Islet precursor cell (in vitro differentiated cells): ENCODE measurements around the gene NDUFAF2.
"Not testable (repeated sequence)": the region's sequence is repeated elsewhere in the genome, so short reads cannot be mapped to it uniquely, and the experiment has no call there.

Source experiments
- DNase-seq: peaks from one replicate; pipeline ENCODE4 v3.0.0-alpha.2; 2018

The NDUFAF2 gene

DNA sequence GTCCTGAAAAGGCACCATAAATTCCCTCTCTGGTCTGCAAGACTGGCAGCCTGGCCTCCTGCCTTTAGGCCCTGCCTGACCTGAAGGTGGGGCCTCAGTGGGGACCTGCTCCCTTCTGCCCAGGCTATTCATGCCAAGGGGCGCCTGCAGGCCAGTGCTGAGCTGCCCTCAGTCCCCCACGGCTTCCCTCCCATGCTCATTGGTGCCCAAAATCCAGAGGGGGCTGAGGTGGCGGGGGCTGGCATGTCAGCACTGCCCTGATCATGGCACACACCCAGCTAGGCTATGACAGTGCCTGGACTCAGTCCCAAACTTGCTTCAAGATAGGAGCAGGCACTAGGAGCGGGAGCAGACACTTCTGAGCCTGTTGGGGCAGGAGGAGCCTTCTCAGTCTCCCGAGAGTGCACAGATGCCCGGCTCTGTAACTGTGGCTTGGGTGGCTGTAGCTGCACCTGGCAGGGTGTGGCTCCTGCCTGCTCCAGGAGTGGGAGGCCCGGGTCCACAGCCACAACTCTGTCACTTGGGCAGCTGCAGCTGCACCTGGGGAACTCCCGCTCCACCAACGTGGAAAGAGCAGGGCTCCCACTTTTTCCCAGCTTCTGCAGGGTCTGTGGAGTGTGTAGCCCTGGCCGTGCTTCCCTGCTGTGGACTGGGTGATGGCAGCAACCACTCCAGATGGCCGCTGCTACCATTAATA, 49.0 kb downstream of the NDUFAF2 start:
- DNase-seq, result no peak

DNA sequence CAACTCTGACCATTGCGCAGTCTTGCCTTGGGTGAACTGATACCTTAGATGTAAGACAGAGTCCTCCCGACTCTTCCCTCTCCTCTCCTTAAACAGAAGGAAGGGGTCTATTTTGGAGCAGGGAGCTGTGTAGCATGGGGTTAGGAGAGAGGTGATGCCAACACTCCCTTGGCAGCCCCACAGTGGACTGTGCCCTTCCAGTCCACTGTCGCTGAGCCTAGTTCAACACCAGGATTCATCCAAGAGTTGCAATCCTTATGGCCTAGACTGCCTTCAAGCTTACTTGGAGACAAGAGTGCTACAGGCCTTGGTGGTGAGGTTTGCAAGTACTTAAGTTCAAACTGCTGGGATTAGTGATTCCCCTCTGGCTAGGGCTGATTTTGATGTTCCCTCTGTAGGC, 51.4 kb downstream of the NDUFAF2 start:
- DNase-seq, result no peak

DNA sequence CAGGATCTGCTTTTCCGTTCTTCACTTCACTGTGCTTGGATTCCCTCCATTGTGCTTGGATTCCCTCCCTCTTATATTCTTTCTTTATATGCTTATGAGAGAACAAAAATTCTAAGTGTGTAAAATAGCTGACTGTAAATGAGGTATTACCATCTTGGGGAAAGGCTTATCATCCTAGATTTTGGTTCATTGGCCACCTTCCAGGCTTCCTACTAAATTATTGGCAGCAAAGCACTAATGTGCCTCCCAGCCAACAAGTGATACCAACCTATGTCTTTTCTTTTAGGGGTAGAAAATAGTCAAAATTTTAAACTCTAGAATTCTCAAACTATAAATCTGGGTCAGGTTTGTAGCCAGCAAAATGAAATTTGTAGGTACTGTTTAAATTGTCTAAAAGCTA, 52.7 kb downstream of the NDUFAF2 start:
- DNase-seq, result no peak

DNA sequence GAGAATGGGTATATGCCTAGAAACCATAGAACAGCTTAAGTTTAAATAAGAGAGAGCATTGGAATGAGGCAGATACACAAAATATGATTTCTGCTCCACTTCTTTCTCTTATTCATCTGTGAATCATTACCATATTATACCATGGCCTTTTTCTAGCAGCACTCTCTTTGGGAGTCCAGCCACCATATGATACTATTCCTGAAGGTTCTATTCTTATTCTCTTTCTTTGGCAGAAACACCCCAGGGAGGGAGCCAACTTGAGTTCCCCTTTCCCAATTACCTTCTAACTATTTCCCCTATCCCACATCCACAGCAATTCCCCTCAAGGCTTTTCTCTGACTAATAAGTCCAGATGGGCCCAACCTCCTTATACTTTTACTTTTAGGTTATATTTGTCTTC, 55.9 kb downstream of the NDUFAF2 start:
- no peak for DNase-seq

DNA sequence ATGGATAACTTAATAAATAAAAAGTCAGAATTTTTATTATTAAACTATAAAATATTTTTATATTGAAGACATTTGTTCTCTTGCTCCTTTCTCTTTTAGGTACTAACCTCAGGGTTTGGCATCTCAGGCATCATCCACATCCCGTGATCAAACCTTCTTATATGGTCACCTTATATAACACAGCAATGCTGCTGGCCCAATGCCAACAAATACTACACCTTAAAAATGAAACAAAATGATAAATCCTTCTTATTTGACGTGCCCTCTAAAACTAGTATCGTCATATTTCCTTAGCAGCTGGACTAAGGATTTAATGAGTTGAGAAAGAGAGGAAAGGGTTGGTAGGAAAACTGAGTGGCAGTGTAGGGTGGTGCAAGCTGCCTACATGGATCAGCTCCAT, 56.6 kb downstream of the NDUFAF2 start:
- DNase-seq, result no peak

DNA sequence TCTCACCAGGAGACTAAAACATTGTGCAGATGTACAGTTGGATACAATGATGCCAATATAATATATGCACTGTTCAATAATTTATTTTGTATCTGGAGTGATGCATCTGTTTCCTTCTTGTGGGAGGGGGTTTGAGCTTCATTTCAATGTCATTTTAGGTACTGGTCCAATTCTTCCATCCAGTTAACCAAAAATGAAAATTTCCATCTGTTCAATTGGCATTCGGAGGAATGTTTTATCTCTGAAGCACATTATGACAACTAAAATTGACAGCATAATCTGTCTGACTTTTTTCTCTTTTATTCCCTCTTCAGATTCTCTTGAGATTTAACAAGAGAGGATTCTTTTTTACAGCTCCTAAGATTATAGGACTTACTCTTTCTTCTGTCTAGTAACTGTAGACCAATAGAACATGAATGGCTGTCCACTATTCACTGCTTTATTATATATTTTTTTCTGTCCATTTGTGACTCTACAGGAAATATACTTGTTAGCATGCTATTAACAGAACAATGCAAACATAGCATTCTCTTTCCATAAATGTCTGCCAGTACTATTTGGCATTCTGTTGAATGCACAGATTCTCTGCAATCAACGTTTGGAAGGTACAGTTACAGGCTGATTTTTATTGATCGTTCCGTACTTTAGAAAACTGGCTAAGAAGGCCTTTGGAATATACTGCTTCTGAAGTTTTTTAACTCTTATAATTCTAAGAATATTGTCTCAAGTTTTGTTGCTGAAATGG, 57.8 kb downstream of the NDUFAF2 start:
- DNase-seq, result no peak

DNA sequence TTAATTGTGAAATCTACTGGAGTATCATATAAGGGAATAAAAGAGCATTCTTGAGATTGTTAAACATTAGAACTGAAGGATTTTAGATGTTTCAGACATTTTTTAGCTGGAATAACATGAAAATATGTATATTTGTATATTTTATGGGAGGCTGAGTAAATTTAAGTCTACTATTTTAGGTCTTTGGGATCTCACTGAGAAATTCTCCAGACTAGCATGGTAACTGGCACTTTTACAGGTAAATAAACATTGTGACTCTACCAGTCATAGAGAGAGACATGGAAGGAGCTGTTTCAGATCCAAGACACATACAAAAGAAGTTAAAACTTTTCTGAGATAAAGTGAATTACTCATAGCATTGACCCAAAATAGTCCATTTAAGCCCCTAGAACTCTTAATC, 59.4 kb downstream of the NDUFAF2 start:
- no peak for DNase-seq

DNA sequence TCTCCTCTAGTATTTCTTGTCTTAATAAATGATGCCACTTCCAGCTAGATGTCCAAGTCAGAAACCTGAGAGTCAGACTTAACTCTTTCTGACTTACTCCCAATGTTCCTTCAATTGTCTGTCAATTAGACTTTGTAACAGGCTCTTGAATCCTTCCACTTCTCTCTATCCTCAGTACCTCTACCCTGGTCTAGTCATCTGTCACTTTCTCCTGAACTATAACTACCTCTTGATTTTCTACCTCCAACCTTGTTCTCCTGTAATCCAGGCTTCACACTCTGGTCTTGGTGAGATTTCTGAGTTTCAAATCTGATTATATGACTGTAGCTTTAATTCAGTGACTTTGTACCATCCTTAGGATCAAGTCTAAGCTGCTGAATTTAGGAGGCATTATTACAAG, 64.9 kb downstream of the NDUFAF2 start:
- no peak for DNase-seq

DNA sequence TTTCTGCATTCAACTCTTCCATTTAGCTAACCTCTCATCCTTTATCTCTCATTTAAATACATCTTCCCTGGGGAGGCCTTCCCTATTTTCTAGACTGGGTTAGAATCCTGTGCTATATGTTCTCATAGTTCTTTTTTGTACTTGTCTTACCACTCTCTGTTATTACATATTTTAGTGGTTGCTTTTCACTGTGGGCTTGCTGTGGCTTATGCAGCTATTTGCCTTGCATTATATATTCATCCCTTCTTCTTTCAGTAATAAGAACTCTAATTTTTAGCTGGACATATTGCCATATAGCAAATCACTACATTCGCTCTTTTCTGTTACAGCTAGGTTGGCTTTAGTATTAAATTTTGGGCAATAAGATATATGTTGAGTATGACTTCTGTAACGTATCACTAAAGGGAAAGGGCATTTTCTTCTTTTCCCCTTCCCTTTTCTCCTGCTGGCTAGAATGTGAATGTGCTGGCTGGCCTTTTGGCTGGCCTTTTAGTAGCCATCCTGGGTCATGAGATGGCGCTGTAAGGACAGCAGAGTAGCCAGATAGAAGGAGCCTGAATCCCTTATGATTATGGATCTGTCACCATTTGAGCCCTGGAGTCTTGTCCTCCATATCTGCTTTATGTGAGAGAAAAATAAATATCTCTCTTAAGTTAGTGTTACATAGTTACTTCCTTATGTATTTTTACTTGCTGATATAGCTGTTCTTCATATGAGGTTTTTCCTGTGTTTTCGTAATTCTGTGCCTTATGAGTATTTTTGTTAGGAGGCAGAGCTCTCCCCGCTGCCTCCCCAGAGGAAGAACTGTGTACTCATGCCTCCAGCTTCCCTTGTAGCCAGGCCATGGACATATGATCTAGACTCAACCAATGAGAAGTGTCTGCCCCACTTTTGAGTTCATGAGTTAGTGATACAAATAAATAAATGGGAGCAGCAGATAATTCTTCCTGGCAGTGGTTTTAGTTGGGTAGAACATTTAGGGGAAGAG, 65.8 kb downstream of the NDUFAF2 start:
- peak; percentile 52 for DNase-seq

DNA sequence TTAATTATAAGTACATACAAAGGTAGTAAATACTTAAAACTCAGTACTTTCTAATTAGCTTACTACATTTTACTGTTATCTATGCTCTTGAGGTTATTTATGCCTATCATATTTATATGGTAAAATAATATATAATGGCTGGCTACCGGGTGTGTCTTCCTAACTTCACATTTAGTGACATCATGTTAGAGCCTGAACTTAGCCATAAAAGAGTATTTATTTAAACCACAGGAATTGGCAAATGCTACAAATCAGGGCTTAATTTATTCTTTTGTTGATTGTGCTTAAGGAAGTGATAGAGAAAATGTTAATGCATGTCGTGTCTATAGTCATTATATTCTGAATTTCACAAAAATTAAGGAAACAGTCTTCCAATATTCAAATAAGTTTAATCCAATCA, 73.1 kb downstream of the NDUFAF2 start:
- DNase-seq, result no peak

DNA sequence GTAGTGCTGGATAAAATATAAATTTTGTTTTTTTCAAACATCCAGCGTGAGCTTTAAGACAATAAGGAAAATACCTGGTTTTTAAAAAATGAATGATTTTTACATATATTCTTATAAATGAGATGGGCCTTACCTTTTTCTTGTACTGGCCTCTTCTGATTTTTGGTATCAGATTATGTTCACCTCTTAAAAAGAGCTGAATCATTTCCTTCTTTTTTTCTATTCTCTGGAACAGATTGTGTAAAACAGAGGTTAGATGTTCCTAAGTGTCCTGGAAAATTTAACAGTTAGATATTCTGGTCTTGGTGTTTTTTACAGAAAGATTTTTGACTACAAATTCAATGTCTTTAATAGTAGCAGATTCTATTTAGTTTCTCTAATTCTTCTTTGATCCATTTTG, 74.6 kb downstream of the NDUFAF2 start:
- DNase-seq, result no peak

DNA sequence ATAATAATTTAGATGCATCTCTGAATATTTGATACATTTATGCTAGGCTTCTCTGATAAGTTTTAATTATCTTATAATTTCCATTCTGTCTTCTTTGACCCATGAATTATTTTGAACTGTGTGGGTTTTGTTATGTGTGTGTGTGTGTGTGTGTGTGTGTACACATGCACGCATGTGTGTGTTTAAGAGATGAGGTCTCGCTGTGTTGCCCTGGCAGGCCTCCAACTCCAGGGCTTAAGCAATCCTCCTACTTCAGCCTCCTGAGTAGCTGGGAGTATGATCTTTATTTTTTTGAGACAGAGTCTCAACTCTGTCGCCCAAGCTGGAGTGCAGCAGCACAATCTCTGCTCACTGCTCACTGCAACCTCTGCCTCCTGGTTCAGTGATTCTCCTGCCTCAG, 75.4 kb downstream of the NDUFAF2 start:
- DNase-seq, result no peak

DNA sequence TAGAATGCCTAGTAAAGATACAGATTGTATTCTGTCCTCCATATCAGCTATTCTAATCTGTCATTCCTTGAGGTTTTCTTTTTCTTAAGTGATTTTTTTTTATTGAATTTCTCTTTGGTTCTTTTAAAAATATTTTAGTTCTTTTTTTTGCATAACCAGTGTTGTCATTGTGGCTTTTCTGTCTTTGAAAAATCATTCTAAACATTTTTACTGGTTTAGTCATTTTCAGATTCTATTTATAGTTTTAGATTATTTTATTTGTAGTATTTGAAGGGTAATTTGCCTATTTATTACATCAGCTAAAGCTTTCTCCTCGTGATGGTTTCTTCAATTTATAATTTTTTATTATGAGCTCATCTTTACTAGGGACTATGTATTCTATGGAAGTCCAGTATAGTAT, 78.1 kb downstream of the NDUFAF2 start:
- no peak for DNase-seq

DNA sequence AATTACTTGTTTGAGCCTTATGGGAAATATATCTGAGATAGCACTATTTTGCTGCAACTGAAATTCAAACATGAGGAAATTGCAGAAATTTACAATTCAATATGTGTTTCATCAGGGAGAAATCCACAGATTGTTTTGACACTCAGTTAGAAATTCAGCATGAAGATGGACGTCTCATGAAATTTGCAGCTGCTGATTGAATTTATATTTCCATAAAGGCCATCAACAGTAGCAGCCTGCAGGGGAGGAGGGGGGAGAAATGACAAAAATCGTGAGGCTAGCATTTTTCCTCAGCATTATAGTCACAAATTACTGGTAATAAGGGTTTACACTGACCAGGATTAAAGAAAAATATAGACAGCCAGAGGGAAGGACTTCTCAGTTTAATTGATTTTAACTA, 81.0 kb downstream of the NDUFAF2 start:
- no peak for DNase-seq

DNA sequence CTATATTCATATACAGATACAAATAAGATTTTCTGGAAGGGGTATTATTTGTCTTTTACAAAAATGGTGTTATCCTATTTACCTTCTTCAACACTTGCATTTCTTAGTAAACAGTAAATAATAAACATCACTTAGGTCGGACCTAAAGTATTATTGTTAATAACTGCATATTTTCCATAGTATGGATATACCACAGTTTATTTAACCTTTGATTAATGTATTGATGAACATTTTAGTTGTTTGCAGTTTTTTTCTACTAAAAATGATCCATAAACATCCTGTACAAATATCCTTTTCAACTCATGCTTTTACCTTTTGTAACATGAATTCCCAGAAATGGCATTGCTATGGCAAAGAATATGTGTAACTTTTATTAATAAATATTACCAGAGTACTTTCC, 83.4 kb downstream of the NDUFAF2 start:
- DNase-seq, result no peak

DNA sequence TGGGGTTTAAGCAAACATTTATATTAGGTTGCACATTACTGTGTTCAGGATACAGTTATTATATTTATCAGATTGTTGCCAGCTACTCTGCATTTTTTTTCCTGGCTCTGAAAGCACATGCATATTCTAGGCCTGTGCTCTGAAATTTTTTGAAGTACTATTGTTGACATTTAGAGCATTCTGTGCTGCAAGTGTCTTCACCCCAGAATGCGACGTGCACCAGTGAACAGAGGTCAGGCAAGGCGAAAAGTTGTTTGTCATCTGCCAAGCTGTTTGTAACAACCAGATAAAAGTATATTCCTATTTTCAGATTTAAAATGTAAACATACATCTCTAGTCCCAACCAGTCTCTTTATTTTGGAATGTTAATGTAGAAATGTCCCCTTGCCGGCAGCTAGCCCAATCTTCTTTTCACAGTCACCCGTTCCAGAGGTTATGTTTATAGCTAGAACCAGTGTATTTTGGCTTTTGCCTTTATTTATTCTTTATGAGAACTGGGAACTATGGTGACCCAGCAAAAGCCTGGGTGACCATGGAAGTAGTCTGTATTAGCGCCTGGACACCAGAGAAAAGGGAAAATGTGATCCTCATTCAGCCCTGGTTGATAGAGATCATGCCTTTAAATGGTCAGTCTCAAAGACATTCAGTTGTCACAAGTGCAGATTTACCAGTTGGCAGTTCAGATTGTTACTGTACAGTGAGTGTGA, 84.6 kb downstream of the NDUFAF2 start:
- DNase-seq, result no peak

DNA sequence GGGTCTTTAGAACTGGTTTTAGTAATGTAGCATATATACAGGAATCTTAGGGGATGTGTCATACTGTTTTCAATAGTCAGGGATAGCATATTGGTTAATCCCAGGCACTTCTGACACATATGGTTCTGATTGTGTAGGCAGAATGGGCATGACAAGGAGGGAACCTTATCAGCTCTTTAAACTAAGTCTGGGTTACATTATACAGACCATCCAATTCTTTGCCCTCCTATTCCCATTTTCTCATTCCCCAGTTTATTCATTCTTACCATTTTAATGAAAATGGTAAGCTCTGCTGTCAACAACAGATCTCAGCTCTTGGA, 85.1 kb downstream of the NDUFAF2 start:
- no peak for DNase-seq

DNA sequence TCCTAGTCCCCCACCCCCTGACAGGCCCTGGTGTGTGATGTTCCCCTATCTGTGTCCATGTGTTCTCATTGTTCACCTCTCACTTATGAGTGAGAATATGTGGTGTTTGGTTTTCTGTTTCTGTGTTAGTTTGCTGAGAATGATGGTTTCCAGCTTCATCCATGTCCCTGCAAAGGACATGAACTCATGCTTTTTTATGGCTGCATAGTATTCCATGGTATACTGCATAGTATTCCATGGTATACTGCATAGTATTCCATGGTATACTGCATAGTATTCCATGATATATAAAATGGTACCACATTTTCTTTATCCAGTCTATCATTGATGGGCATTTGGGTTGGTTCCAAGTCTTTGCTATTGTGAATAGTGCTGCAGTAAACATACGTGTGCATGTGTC, 86.3 kb downstream of the NDUFAF2 start:
- not testable (repeated sequence) for DNase-seq

DNA sequence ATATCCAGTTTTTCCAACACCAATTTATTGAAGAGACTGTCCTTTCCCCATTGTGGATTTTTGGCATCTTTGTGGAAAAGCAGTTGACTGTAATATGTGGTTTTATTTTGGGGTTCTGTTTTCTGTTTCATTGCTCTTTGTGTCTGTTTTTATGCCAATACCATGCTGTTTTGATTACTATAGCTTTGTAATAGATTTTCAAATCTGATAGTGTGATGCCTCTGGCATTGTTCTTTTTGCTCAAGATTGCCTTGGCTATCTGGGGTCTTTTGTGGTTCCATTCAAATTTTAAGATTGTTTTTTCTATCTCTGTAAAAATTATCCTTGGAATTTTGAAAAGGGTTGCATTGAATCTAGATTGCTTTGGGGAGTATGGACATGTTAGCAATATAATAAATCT, 99.5 kb downstream of the NDUFAF2 start:
- no peak for DNase-seq

DNA sequence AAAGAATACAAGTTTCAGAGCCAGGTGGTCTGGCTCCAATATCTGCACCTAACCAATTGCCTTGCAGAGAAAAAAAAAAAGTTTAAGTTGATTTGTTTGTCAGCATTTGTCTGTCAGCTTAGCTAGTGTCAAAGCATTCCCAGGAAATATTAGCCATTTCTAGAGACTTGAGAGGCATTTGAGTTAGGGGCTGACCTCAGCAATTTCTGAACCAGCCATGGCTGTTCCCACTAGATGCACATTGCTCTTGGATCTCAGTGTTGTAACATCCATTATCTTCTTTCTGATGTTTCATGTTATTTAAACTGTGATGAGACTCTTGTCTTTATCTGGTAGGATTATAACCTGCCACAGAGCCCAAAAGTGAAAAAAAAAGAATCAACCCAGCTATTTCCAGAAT, 102.3 kb downstream of the NDUFAF2 start:
- no peak for DNase-seq

DNA sequence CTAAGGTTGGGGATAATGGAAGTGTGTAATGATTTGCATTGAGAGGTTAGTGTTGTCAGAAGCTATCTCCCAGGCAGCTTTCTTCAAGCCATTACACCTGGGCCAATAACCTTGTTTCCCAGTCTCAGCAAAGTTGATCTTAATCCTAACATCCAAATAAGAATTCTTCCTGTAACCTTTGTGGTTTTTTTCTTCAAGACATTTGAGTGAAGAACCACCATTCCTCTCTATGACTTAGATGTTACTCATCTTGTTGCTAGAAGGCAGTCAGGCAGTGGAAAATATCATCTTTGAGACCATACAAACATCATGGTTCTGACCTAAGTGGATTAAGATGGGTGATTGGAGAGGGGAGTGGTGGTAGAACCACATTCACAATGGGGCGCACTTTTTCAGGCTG, 103.5 kb downstream of the NDUFAF2 start:
- DNase-seq, result no peak

DNA sequence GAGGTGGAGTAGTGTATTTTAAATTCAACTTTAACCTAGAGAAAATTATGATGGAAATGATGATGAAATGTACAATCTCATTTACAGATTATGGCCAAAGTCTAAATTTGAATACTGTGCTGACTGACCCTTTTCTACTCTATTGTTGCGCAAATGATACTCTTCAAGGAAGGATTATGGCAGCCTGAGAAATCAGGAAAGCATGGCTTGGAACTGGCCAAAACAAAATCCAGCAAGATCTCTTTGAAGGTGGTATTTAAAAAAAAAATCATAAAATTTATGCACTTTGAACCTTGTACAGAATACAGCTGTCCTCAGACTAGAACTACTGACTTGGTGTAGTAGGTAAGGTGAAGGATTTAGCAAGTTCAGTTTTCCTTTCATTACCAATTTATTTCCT, 105.3 kb downstream of the NDUFAF2 start:
- no peak for DNase-seq

DNA sequence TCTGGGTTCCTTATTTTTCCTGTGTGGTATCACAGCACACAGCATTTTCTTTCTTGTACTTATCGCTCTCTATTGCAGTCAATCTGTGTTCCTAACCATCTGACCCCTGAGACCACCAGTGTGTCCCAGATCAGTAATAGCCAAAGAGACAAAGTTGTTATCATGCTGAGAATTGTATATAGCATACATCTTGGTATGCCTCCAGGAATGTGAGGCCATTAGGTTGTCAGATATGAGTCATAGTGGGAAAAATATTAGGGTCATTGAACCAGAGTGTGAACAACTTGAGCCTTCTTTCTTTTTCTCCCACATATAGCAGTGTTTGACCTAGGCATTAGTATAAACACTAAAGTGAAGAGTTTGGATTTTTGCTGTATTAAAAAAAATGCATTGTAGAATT, 106.3 kb downstream of the NDUFAF2 start:
- no peak for DNase-seq
